ENCODE measurements around the gene VIPAS39.

DNA sequence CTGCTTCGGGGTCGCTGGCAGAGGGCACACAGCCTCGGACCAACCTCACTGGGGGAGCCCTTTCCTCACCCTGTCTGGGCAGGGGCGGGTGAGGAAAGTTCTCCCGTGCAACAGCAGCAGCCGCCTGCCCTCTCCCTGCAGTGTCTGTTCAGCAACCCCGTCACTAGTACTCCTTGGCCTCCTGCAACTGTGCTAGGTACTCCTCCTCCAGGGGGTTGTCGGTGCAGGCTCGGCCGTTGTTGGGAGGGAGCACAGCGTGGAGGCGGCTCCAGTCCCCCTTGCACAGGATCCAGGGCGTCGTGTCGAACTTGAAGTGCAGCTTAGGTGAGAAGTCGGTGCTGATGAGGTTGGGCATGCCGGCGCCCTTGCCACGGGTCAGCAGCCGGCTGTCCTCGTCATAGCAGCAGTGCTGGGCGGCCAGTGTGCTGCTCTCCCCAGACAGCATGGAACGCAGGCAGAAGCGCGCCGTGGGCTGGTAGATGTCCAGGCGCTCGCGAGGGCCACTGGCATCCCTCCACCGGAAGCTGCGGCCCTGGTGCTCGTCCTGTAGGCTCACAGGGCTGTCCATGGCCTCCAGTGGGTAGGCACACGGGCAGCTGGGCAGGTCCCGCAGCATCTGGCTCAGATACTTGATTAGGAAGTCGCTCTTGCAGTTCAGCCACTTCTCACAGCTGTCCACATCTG is 18.2 kb upstream of the VIPAS39 start:
- TF ChIP-seq, protein P1, sequence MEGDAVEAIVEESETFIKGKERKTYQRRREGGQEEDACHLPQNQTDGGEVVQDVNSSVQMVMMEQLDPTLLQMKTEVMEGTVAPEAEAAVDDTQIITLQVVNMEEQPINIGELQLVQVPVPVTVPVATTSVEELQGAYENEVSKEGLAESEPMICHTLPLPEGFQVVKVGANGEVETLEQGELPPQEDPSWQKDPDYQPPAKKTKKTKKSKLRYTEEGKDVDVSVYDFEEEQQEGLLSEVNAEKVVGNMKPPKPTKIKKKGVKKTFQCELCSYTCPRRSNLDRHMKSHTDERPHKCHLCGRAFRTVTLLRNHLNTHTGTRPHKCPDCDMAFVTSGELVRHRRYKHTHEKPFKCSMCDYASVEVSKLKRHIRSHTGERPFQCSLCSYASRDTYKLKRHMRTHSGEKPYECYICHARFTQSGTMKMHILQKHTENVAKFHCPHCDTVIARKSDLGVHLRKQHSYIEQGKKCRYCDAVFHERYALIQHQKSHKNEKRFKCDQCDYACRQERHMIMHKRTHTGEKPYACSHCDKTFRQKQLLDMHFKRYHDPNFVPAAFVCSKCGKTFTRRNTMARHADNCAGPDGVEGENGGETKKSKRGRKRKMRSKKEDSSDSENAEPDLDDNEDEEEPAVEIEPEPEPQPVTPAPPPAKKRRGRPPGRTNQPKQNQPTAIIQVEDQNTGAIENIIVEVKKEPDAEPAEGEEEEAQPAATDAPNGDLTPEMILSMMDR (IDR thresholded peaks at IDR 0.05) = no peak
- TF ChIP-seq POLR2A (IDR thresholded peaks at IDR 0.05) = no peak
